Astrocyte (in vitro differentiated cells and primary cell): ENCODE measurements around the gene TMEM141. TPM values are rescaled to one million over a fixed set of nuclear protein-coding genes. Genes with fewer than 3 reads are reported as not detected.
A peak's percentile ranks its signal among the peaks of the same experiment; 100 is the strongest.

Source experiments
- DNase-seq: peaks from one replicate; pipeline ENCODE4 v3.0.0-alpha.2; 2010; ENCODE audit warnings: low read depth
- FAIRE-seq: peaks from 2 replicates; lab custom pipeline; 2011; peaks lifted over from hg19 to GRCh38; lab: Jason Lieb, UNC
- H2AFZ ChIP-seq: 2 replicates; pipeline ENCODE4 v1.6.0; 2012; ENCODE audit warnings: low read depth, low read length, inconsistent platforms
- H3K27ac ChIP-seq: 2 replicates; pipeline ENCODE4 v1.5.1; 2011; ENCODE audit warnings: low read depth, low read length, inconsistent platforms
- H3K27me3 ChIP-seq: 2 replicates; pipeline ENCODE4 v1.6.0; 2011; ENCODE audit warnings: low read length, inconsistent platforms; ENCODE audit not compliant: insufficient read depth
- H3K36me3 ChIP-seq: 2 replicates; pipeline ENCODE4 v1.5.1; 2011; ENCODE audit warnings: low read length, inconsistent platforms; ENCODE audit not compliant: insufficient read depth
- H3K4me1 ChIP-seq: 2 replicates; pipeline ENCODE4 v1.5.1; 2011; ENCODE audit warnings: low read length, inconsistent platforms; ENCODE audit not compliant: insufficient read depth
- H3K4me2 ChIP-seq: 2 replicates; pipeline ENCODE4 v1.6.0; 2012; ENCODE audit warnings: low read length, inconsistent platforms
- H3K4me3 ChIP-seq: 2 replicates; pipeline ENCODE4 v1.5.1; 2011; ENCODE audit warnings: low read depth, mild to moderate bottlenecking, low read length, inconsistent platforms; ENCODE audit not compliant: insufficient read depth
- H3K79me2 ChIP-seq: 2 replicates; pipeline ENCODE4 v1.6.0; 2012; ENCODE audit warnings: mild to moderate bottlenecking, low read length, inconsistent platforms; ENCODE audit not compliant: insufficient read depth
- H3K9ac ChIP-seq: 2 replicates; pipeline ENCODE4 v1.6.0; 2012; ENCODE audit warnings: mild to moderate bottlenecking, low read length, inconsistent platforms
- H3K9me3 ChIP-seq: 2 replicates; pipeline ENCODE4 v1.5.1; 2012; ENCODE audit warnings: low read depth, mild to moderate bottlenecking, low read length, inconsistent platforms; ENCODE audit not compliant: insufficient read depth
- H4K20me1 ChIP-seq: 2 replicates; pipeline ENCODE4 v1.6.0; 2012; ENCODE audit warnings: low read length, inconsistent platforms; ENCODE audit not compliant: insufficient read depth
- H3K27ac Mint-ChIP-seq: one replicate; pipeline ENCODE4 v1.8.0; 2021; ENCODE audit warnings: mild to moderate bottlenecking, mixed read lengths; ENCODE audit not compliant: unreplicated experiment
- H3K27me3 Mint-ChIP-seq: one replicate; pipeline ENCODE4 v1.8.0; 2021; ENCODE audit warnings: low read depth, mixed read lengths; ENCODE audit not compliant: unreplicated experiment
- H3K36me3 Mint-ChIP-seq: one replicate; pipeline ENCODE4 v1.8.0; 2021; ENCODE audit warnings: low read depth, mixed read lengths; ENCODE audit not compliant: unreplicated experiment
- H3K4me1 Mint-ChIP-seq: one replicate; pipeline ENCODE4 v1.8.0; 2021; ENCODE audit warnings: low read depth, mixed read lengths; ENCODE audit not compliant: unreplicated experiment
- H3K4me3 Mint-ChIP-seq: one replicate; pipeline ENCODE4 v1.8.0; 2021; ENCODE audit warnings: mild to moderate bottlenecking, moderate library complexity, mixed read lengths; ENCODE audit not compliant: unreplicated experiment
- H3K9me3 Mint-ChIP-seq: one replicate; pipeline ENCODE4 v1.8.0; 2021; ENCODE audit warnings: mild to moderate bottlenecking, mixed read lengths; ENCODE audit not compliant: unreplicated experiment
- EZH2 ChIP-seq: IDR thresholded peaks from 2 replicates; pipeline ENCODE4 v1.6.1; 2012; ENCODE audit warnings: mild to moderate bottlenecking, low read length, inconsistent platforms; ENCODE audit not compliant: insufficient read depth
- total RNA-seq: library from RNA; stranded (reverse); gene quantifications from 2 replicates; pipeline ENCODE4 v1.2.1, GENCODE V29; 2021
- TF ChIP-seq, protein P1 (sequence below): IDR thresholded peaks from 2 replicates; pipeline ENCODE4 v1.5.1; 2011; ENCODE audit warnings: low read depth, mild to moderate bottlenecking, inconsistent platforms, low read length, moderate library complexity; ENCODE audit not compliant: insufficient read depth

The TMEM141 gene
- total RNA-seq, 1 donor from 2014 or later = 40.8 TPM

DNA sequence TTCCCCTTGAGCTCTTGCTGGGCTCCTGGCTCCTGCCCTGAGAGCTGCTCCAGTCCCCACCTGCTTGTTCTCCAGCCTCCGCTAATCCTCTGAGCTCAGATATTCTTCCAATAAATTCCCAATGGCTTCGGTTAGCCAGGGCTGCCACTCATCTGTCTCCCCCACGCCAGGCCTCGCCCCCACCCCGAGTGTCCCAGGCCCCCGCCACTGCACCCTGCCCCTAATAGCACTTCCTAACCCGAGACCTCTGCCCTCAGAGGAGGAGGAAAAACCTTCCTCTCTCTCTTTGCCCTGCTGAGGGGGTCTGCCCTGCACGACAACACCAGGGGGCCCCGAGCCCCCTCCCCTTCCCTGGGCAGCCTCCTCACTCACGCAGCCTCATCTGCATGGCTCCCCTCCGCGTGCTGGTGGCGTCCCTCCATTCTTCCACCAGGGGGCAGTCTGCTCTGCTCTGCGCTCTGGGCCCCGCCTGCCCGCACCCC lies 21.4 kb upstream of the TMEM141 start:
- H3K36me3 ChIP-seq = no peaks in the 10 kb centered on the region
- DNase-seq (no peak), FAIRE-seq (no peak)
- H3K4me1 ChIP-seq = no peaks in the 10 kb centered on the region
- H3K27me3 ChIP-seq = peaks cover 3% of the 10 kb centered on the region
- Mint-ChIP-seq H3K27me3 (peaks cover 15% of the 10 kb centered on the region), H3K4me1 (no peaks in the 10 kb centered on the region), H3K9me3 (peaks cover 6% of the 10 kb centered on the region), H3K27ac (no peak overlapping the region), H3K36me3 (no peaks in the 10 kb centered on the region), H3K4me3 (no peak overlapping the region)
- no peak overlapping the region for H3K9ac ChIP-seq
- peaks cover 4% of the 10 kb centered on the region for H3K9me3 ChIP-seq
- no peaks in the 10 kb centered on the region for H4K20me1 ChIP-seq
- H3K79me2 ChIP-seq = no peaks in the 10 kb centered on the region
- H3K27ac ChIP-seq = no peak overlapping the region
- no peak overlapping the region for H2AFZ ChIP-seq
- no peak overlapping the region for H3K4me2 ChIP-seq
- H3K4me3 ChIP-seq = no peak overlapping the region
- TF ChIP-seq, protein P1, sequence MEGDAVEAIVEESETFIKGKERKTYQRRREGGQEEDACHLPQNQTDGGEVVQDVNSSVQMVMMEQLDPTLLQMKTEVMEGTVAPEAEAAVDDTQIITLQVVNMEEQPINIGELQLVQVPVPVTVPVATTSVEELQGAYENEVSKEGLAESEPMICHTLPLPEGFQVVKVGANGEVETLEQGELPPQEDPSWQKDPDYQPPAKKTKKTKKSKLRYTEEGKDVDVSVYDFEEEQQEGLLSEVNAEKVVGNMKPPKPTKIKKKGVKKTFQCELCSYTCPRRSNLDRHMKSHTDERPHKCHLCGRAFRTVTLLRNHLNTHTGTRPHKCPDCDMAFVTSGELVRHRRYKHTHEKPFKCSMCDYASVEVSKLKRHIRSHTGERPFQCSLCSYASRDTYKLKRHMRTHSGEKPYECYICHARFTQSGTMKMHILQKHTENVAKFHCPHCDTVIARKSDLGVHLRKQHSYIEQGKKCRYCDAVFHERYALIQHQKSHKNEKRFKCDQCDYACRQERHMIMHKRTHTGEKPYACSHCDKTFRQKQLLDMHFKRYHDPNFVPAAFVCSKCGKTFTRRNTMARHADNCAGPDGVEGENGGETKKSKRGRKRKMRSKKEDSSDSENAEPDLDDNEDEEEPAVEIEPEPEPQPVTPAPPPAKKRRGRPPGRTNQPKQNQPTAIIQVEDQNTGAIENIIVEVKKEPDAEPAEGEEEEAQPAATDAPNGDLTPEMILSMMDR = no peak
- TF ChIP-seq EZH2 = no peak

DNA sequence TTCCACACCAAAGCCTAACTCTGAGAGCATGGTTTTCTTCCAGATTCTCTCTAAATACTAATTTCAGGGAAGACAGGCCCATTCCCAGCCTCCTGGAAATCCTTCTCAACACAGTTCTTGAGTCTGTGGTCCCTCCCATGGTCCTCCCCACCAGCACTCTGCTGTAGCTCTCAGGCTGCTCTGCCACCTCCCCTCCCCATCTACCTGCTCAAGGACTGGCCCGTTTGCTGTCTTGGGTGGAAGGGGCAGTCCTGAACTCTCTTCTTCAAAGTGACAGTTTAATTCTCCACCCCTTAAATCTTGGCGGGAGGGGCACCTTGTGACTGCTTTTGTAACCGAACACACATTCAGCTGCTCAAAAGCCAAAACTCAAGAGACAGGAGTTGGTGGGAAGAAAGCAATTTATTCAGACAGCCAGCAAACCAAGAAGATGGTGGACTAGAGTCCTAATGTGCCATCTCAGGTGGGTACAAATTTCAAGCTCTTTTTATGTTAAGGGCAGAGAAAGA lies 19.2 kb upstream of the TMEM141 start:
- Mint-ChIP-seq H3K27me3 (peaks cover 14% of the 10 kb centered on the region), H3K4me1 (no peaks in the 10 kb centered on the region), H3K9me3 (peaks cover 6% of the 10 kb centered on the region), H3K4me3 (no peak overlapping the region), H3K36me3 (no peaks in the 10 kb centered on the region), H3K27ac (no peak overlapping the region)
- TF ChIP-seq EZH2 = no peak
- TF ChIP-seq, protein P1 = no peak
- Histone ChIP-seq H3K36me3 (no peaks in the 10 kb centered on the region), H3K4me1 (no peaks in the 10 kb centered on the region), H3K27me3 (peaks cover 1% of the 10 kb centered on the region), H3K27ac (no peak overlapping the region), H3K9ac (no peak overlapping the region), H3K9me3 (peaks cover 4% of the 10 kb centered on the region), H4K20me1 (no peaks in the 10 kb centered on the region), H3K4me3 (no peak overlapping the region), H2AFZ (no peak overlapping the region), H3K79me2 (no peaks in the 10 kb centered on the region), H3K4me2 (no peak overlapping the region)
- DNase-seq = no peak
- FAIRE-seq = no peak

DNA sequence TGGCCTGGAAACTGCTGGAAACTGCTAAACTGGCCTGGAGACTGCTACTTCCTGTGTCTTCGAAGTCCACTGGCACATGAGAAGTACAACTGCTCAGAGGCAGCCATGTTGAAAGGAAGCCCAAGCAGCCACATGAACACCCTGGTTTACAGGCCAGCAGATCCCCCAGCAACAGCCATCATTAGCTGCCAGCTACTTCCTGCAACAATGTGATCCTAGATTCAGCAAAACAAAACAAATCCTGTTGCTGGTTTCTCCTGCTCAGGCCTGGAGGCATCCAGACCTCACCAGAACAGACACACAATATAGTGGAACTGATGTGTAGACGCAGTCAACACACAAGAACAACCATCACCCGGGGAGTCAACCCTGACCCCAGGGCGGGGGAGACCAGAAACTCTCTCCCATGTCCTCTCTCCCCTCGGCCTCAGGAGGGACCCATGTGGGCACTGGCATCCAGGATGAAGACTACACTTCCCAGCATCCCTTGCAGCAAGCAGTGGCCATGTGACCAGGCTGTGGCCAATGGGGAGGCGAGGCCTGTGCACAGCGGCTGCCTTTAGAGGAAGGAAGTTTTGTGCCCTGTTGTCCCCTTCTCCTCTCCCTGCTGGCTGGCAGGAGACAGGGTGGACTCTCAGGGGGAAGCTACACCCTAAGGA lies 17.6 kb upstream of the TMEM141 start:
- Histone ChIP-seq H3K27me3 (peaks cover 15% of the 10 kb centered on the region), H3K4me3 (no peak overlapping the region), H3K36me3 (no peaks in the 10 kb centered on the region), H3K9ac (no peak overlapping the region), H3K27ac (no peak overlapping the region), H4K20me1 (no peaks in the 10 kb centered on the region), H3K4me2 (no peak overlapping the region), H2AFZ (peak overlapping the region; percentile 43), H3K9me3 (peaks cover 4% of the 10 kb centered on the region), H3K4me1 (no peaks in the 10 kb centered on the region), H3K79me2 (no peaks in the 10 kb centered on the region)
- Mint-ChIP-seq H3K27ac (no peak overlapping the region), H3K36me3 (peaks cover 5% of the 10 kb centered on the region), H3K27me3 (peaks cover 20% of the 10 kb centered on the region), H3K9me3 (peaks cover 11% of the 10 kb centered on the region), H3K4me3 (no peak overlapping the region), H3K4me1 (no peaks in the 10 kb centered on the region)
- DNase-seq (no peak), FAIRE-seq (no peak)
- TF ChIP-seq EZH2 = no peak
- TF ChIP-seq, protein P1 = no peak
